GM18951 (cell line): ENCODE data around the gene GPR27.

Experiments used
- POLR2A ChIP-seq: IDR thresholded peaks from 4 replicates; pipeline ENCODE4 v1.6.1; 2011; ENCODE audit warnings: mild to moderate bottlenecking; ENCODE audit not compliant: insufficient read length, insufficient read depth; ENCODE audit errors: extremely low read depth
- in situ Hi-C: fragments of 300-500 bp; cut with MboI; formaldehyde crosslinking; loops from one replicate; pipeline ENCODE4 v1.12.0; 2022; ENCODE audit warnings: low sequenced_read_pairs, mixed read lengths, inconsistent platforms; ENCODE audit not compliant: unreplicated experiment

Gene GPR27

DNA sequence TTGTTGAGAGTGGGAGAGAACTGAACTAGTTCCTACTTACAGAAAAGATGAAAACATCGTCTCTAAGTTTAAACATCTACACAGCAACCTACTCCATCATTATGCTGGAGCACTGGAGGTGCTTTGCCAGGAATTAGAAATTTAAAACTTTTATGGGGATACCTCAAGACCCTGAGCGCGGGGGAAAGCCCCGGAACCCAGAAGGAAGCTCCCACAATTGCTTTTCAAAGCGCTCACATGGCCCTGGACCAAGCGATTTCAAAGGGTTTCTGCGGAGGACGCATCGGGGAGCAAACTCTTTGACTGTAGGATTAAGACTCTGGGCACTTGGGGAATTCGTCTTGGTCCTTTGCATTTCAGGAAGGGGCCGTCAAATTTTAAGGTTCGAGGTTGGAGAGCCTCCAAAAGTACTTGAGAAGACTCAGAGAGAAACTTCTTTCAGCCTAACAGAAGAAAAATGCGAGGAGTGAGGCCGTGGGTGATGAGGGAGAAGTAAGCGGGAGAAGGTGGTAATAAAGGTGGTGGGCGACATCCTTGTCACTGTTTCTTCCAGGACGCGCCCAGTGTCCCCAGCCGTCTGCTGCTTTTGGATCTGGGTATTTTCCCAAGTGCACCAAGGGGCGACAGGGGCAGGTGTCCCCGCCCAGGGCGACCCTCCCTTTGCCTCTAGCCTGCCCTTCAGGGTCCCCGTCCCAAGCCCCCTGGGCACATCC, 30.7 kb downstream of the GPR27 start:
- in situ Hi-C loops = no loop called here
- no peak for TF ChIP-seq POLR2A

DNA sequence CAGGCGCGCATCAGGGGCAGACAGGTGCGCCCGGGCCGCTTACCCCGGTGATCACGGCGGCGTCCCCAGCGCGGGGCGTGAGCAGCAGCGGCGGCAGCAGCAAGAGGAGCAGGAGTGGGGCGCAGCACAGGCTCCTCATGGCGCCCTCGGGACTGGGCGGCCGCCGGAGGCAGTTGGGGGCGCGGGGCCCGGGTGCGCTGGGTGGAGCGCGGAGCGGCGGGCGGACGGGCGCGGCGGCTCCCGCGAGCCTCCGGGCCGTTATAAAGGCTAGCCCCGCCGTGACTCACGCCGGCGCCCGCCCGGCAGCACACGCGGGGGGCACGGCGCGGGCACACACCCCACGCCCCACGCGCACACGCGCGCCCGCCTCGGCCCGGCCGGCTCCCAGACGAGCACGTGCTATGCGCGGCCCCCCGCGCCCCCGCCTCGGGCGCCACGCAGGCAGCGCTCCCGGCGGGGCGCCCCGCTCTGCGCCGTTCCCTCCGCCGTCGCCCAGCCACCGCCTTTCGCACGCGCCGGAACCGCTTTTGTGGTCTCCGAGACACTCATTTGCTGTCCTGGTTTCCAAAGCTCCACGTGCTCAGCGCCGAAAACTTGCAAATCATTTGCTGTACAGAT, 31.4 kb downstream of the GPR27 start, which contains the start of gene PROK2:
Gene PROK2 (minus strand): TSS at position 235 of the 618 bp plus-strand sequence. CDS start 96 bp downstream, at position 139.
- in situ Hi-C loops = no loop called here
- TF ChIP-seq POLR2A = no peak

DNA sequence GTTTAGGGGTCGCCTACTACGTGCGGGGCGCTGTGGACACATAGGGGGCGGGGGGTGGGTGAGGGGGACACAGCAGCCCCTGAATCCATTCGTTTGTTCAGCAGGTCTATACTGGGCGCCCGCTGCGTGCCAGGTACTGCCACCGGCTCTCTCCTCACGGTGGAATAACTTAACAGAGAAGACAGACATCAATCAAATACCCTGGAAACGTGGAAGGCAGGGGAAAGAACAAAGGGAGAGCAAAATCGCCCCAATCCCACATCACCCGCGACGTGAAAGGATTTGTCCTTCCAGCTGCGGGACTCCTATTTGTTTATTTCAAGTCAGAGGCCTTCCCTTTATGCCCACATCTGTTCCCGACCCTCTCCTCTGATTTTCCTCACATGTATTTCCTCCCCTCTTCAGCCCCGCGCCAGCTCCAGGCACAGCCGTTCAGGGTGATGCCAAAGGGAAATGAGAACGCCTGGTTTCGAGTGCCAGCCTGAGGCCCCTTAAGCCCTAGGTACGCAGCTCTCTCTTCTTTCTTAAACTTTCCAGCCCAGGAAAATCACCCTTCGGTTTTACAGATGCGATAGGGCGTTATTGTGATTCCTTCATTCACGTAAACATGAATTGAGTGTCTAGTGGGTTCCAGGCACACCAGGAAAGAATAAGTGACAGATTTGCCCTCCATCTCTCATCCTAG, 32.0 kb downstream of the GPR27 start:
- no peak for TF ChIP-seq POLR2A
- in situ Hi-C loops = no loop called here

DNA sequence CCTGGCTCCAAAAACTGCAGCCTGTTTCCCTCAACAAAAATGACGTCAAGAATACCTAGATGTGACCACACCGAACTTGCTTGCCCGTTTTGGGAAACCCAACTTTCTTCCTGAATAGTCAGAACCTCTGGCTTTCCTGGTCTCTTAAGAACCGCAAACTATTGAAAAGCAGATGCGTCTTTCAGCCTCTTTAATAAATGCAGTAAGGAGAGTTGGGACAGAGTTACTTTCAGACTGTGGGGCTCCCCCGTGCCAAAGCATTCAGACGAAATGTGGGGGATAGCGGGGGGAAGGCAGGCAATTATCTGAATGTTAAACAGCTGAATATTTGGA, 32.5 kb downstream of the GPR27 start:
- TF ChIP-seq POLR2A = no peak
- in situ Hi-C loops = no loop called here

- TF ChIP-seq POLR2A = no peak
Observed at GRCh38 chr3:71786551-71786950, 32.9 kb downstream of the GPR27 start.

DNA sequence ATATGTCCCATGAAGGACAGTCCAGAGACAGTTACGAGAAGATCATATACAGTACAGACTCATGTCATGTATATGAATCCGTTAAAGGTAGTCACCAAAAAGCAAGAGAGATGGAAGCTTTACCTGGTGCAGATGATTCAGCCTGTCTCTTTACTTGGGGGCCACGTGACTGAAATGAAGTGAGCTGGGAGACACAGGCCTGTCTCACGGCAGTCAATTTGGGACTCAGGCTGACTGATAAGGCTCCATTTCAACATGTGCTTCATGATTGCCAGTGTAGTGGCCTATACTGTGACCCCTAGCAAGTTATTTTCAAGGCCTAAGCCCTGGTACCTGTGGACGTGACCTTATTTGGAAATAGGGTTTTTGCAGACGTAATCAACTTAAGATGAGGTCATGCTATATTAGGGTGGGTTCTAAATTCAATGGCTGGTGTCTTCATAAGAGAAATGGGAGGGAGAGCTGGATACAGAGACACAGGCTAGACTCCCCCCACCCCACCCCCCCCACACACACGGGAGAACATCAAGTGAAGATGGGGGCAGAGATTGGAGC, 34.3 kb downstream of the GPR27 start:
- in situ Hi-C loops = no loop called here
- no peak for TF ChIP-seq POLR2A

More at GRCh38 chr3:71786551-71786950, 32.9 kb downstream of the GPR27 start:
- in situ Hi-C loops = no loop called here

GRCh38 chr3:71789922-71790321, 36.3 kb downstream of the GPR27 start:
- in situ Hi-C loops = no loop called here
- no peak for TF ChIP-seq POLR2A

DNA sequence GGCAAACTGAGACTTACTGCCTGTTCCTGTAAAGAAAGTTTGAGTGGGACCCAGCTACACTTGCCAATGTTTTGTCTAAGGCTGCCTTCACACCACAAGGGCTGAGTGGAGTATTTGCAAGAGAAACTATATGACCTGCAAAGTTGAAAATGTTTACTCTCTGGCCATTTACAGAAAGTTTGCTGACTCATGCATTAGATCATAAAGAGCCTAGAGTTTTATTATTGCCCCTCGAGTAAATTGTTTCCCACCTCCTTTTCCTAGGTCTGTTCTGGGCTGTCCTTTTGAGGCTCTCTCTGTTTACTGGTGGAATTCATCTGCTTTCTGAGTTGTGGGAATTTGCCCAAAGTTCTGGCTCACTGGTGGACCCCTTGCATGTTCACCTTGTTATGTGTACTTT, 38.0 kb downstream of the GPR27 start:
- in situ Hi-C loops = no loop called here
- no peak for TF ChIP-seq POLR2A

- no peak for TF ChIP-seq POLR2A
- in situ Hi-C loops = no loop called here
Observed at GRCh38 chr3:71796290-71796689, 42.6 kb downstream of the GPR27 start.

GRCh38 chr3:71797455-71797854, 43.8 kb downstream of the GPR27 start:
- in situ Hi-C loops = no loop called here
- no peak for TF ChIP-seq POLR2A

- in situ Hi-C loops = no loop called here
Observed at GRCh38 chr3:71800023-71800422, 46.4 kb downstream of the GPR27 start.

GRCh38 chr3:71801986-71802385, 48.3 kb downstream of the GPR27 start:
- no peak for TF ChIP-seq POLR2A
- in situ Hi-C loops = no loop called here

More at GRCh38 chr3:71800023-71800422, 46.4 kb downstream of the GPR27 start:
- no peak for TF ChIP-seq POLR2A

- in situ Hi-C loops = no loop called here
- no peak for TF ChIP-seq POLR2A
Observed at GRCh38 chr3:71803248-71803647, 49.6 kb downstream of the GPR27 start.

DNA sequence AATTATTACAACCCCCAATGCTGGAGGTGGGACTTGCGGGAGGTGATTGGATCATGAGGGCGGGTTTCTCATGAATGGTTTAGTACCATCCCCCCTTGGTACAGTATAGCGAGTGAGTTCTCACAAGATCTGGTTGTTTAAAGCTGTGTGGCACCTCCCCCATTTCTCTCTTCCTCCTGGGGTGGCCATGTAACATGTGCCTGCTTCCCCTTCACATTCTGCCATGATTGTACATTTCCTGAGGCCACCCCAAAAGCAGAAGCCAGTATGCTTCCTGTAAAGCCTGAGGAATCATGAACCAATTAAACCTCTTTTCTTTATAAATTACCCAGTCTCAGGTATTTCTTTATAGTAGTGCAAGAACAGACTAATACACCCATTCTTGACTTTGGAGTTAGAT, 51.5 kb downstream of the GPR27 start:
- no peak for TF ChIP-seq POLR2A
- in situ Hi-C loops = no loop called here

GRCh38 chr3:71805691-71806090, 52.0 kb downstream of the GPR27 start:
- in situ Hi-C loops = no loop called here
- TF ChIP-seq POLR2A = no peak
